ENCODE results near the gene BRI3BP. TPM values are rescaled to one million over a fixed set of nuclear protein-coding genes. Genes with fewer than 3 reads are reported as not detected.

The BRI3BP gene
- polyA plus RNA-seq, 3 donors: 4.4 to 6.9 (median 5.0) TPM

DNA sequence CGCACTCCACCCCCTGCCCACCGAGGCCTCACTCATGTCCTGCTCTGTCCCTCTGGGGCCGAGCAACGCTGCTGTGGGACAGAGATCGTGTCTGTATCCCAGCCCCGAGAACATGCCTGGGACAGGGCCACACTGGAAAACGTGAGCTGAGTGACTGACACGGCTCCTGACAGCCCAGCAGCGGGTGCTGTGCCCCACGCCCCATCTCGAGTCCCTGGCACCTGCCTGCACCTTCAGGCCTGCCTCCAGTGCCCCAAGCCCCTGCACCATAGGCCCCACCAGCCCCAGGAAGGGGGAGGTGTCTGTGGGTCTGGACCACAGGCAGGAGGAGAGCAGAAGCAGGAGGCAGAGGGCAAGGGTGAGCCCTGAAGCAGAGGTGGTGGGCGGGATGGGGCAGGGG is 44.4 kb upstream of the BRI3BP start:
- intact Hi-C loops (cut with micrococcal nuclease): no loop called here
- no peak overlapping the region for H2AFZ ChIP-seq (ENCODE audit: insufficient read depth, low read depth, low read length, poor library complexity, severe bottlenecking)
- peaks cover 61 to 68% of the 10 kb centered on the region in 2 donors for H3K36me3 ChIP-seq (replicated peaks in 1 of 2; ENCODE audit: control insufficient read depth in 1 of 2, insufficient read depth in 2 of 2, low read length in 2 of 2)
- no peaks in the 10 kb centered on the region for H3K79me2 ChIP-seq (ENCODE audit: insufficient read depth, low read length)
- WGBS (ENCODE audit: insufficient coverage): 98% methylated on average over 8 of the region's 12 CpGs
- no peak overlapping the region for H3K27ac ChIP-seq (ENCODE audit: low read depth in 1 of 2, low read length in 2 of 2)
- H3K4me2 ChIP-seq (replicated peaks; ENCODE audit: extremely low read depth, low read length, poor library complexity, severe bottlenecking): no peak overlapping the region
- no peaks in the 10 kb centered on the region for H4K20me1 ChIP-seq (ENCODE audit: insufficient read depth, low read length)
- peaks cover 17 to 18% of the 10 kb centered on the region in 2 donors for H3K4me1 ChIP-seq (ENCODE audit: control insufficient read depth in 1 of 2, insufficient read depth in 2 of 2, low read length in 2 of 2)
- Mint-ChIP-seq H3K9me3 (no peaks in the 10 kb centered on the region), H3K4me1 (peaks cover 18% of the 10 kb centered on the region), H3K4me3 (no peak overlapping the region), H3K36me3 (peaks cover 55 to 78% of the 10 kb centered on the region in 2 donors), H3K27ac (no peak overlapping the region), H3K27me3 (ENCODE audit: low read depth in 3 of 3) (peaks cover 0 to 2% (median 0%) of the 10 kb centered on the region in 3 donors)
- H3K9ac ChIP-seq (ENCODE audit: insufficient read depth, low read length, poor library complexity, severe bottlenecking): no peak overlapping the region
- TF ChIP-seq, protein P1, sequence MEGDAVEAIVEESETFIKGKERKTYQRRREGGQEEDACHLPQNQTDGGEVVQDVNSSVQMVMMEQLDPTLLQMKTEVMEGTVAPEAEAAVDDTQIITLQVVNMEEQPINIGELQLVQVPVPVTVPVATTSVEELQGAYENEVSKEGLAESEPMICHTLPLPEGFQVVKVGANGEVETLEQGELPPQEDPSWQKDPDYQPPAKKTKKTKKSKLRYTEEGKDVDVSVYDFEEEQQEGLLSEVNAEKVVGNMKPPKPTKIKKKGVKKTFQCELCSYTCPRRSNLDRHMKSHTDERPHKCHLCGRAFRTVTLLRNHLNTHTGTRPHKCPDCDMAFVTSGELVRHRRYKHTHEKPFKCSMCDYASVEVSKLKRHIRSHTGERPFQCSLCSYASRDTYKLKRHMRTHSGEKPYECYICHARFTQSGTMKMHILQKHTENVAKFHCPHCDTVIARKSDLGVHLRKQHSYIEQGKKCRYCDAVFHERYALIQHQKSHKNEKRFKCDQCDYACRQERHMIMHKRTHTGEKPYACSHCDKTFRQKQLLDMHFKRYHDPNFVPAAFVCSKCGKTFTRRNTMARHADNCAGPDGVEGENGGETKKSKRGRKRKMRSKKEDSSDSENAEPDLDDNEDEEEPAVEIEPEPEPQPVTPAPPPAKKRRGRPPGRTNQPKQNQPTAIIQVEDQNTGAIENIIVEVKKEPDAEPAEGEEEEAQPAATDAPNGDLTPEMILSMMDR (IDR thresholded peaks at IDR 0.05): no peak
- no peak overlapping the region for H3K4me3 ChIP-seq (replicated peaks in 1 of 3; ENCODE audit: low read depth in 2 of 3, low read length in 3 of 3)
- no peaks in the 10 kb centered on the region for H3K9me3 ChIP-seq (replicated peaks in 1 of 2; ENCODE audit: control insufficient read depth in 1 of 2, insufficient read depth in 1 of 2, low read length in 2 of 2)
- no peaks in the 10 kb centered on the region for H3K27me3 ChIP-seq (ENCODE audit: control insufficient read depth in 2 of 2, insufficient read depth in 2 of 2, low read length in 2 of 2)
- no peak for DNase-seq

DNA sequence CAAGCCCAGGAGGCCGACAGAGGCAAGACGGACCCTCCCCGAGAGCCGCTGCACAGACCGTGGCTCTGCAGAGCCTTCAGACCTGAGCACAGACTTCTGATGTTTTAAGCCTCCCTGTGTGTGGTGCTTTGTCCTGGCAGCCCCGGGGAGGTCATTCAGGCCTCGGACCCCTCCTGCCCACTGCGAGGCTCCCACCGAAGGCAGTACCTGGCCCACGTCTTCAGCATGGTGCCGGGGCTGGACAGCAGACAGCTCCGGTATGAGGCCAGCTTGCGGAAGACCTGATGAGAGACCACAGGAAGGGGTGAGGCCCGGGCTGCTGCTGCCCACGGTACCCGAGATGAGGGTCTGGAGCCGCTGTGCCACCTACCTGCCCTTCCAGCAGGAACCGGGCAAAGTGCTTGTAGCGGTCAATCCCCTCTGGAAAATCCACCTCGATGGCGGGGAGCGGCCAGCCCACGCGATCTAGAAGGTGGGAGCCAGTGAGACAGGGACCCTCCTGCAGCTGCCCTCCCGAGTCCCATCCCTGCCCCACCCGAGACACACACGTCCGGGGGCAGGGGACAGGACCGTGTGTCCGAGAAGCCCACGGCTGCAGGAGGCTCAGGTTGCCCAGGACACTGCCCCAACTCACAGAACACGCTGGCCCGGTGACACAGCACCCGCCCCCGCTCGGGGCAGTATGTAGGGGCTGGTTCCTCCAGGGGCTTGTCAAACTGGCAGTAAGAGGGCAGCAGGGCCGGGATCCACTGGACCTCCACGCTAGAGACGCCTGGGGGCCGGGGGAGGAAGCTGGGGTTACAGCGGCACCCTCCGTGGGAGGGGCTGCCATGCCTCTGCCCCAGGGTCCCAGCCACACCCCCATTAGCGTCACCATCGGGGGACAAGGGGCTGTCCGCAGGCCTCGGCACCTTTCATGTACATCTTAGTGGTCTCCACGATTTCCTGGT is 43.4 kb upstream of the BRI3BP start:
- TF ChIP-seq, protein P1 (IDR thresholded peaks at IDR 0.05): no peak
- no peak for DNase-seq
- Mint-ChIP-seq H3K4me1 (peaks cover 18% of the 10 kb centered on the region), H3K27ac (peak overlapping the region in 1 of 7 donors; percentile 24), H3K4me3 (no peak overlapping the region), H3K27me3 (ENCODE audit: low read depth in 3 of 3) (peaks cover 0 to 2% (median 0%) of the 10 kb centered on the region in 3 donors), H3K36me3 (peaks cover 57 to 84% of the 10 kb centered on the region in 2 donors), H3K9me3 (no peaks in the 10 kb centered on the region)
- Histone ChIP-seq H3K27ac (ENCODE audit: low read depth in 1 of 2, low read length in 2 of 2) (no peak overlapping the region), H3K4me1 (ENCODE audit: control insufficient read depth in 1 of 2, insufficient read depth in 2 of 2, low read length in 2 of 2) (peaks cover 17 to 18% of the 10 kb centered on the region in 2 donors), H3K4me2 (replicated peaks; ENCODE audit: extremely low read depth, low read length, poor library complexity, severe bottlenecking) (no peak overlapping the region), H4K20me1 (ENCODE audit: insufficient read depth, low read length) (no peaks in the 10 kb centered on the region), H3K9ac (ENCODE audit: insufficient read depth, low read length, poor library complexity, severe bottlenecking) (no peak overlapping the region), H3K27me3 (ENCODE audit: control insufficient read depth in 2 of 2, insufficient read depth in 2 of 2, low read length in 2 of 2) (no peaks in the 10 kb centered on the region), H3K9me3 (replicated peaks in 1 of 2; ENCODE audit: control insufficient read depth in 1 of 2, insufficient read depth in 1 of 2, low read length in 2 of 2) (no peaks in the 10 kb centered on the region), H3K4me3 (replicated peaks in 1 of 3; ENCODE audit: low read depth in 2 of 3, low read length in 3 of 3) (no peak overlapping the region), H3K36me3 (replicated peaks in 1 of 2; ENCODE audit: control insufficient read depth in 1 of 2, insufficient read depth in 2 of 2, low read length in 2 of 2) (peaks cover 69 to 78% of the 10 kb centered on the region in 2 donors), H3K79me2 (ENCODE audit: insufficient read depth, low read length) (no peaks in the 10 kb centered on the region), H2AFZ (ENCODE audit: insufficient read depth, low read depth, low read length, poor library complexity, severe bottlenecking) (no peak overlapping the region)
- intact Hi-C loops (cut with micrococcal nuclease): no loop called here
- 95% methylated on average over 47 of the region's 47 CpGs for WGBS (ENCODE audit: insufficient coverage)
